GM23248 (cell line): Measurements from ENCODE around the gene SNAI3. TPM values are rescaled to one million over a fixed set of nuclear protein-coding genes. Genes with fewer than 3 reads are reported as not detected.
A peak's percentile ranks its signal among the peaks of the same experiment; 100 is the strongest.

Experiments used
- DNase-seq: peaks from one replicate; pipeline ENCODE4 v3.0.0-alpha.2; 2015
- H2AFZ ChIP-seq: fragments of 200-600 bp; sonication (generic); 2 replicates; pipeline ENCODE4 v1.6.1; 2016; ENCODE audit warnings: antibody characterized with exemption
- H3F3A ChIP-seq: fragments of 200-600 bp; sonication (generic); 2 replicates; pipeline ENCODE4 v1.6.1; 2016; ENCODE audit warnings: mild to moderate bottlenecking, antibody characterized with exemption, mixed run types; ENCODE audit not compliant: insufficient read depth
- H3K27ac ChIP-seq: fragments of 200-600 bp; sonication (generic); 2 replicates; pipeline ENCODE4 v1.5.1; 2016; ENCODE audit warnings: mild to moderate bottlenecking
- H3K27me3 ChIP-seq: fragments of 200-600 bp; sonication (generic); replicated peaks from 2 replicates; pipeline ENCODE4 v1.6.1; 2016; ENCODE audit warnings: mild to moderate bottlenecking; ENCODE audit not compliant: insufficient read depth
- H3K36me3 ChIP-seq: fragments of 200-600 bp; sonication (generic); 2 replicates; pipeline ENCODE4 v1.6.1; 2016; ENCODE audit warnings: low read depth, mild to moderate bottlenecking
- H3K4me1 ChIP-seq: fragments of 200-600 bp; sonication (generic); 2 replicates; pipeline ENCODE4 v1.6.1; 2016; ENCODE audit warnings: mild to moderate bottlenecking; ENCODE audit not compliant: insufficient read depth
- H3K4me2 ChIP-seq: fragments of 200-600 bp; sonication (generic); one replicate; pipeline ENCODE4 v1.6.1; 2016; ENCODE audit warnings: mild to moderate bottlenecking; ENCODE audit not compliant: unreplicated experiment
- H3K4me3 ChIP-seq: fragments of 200-600 bp; sonication (generic); 2 replicates; pipeline ENCODE4 v1.5.1; 2016; ENCODE audit warnings: mild to moderate bottlenecking
- H3K79me2 ChIP-seq: fragments of 200-600 bp; sonication (generic); 2 replicates; pipeline ENCODE4 v1.6.1; 2016; ENCODE audit warnings: mild to moderate bottlenecking; ENCODE audit not compliant: insufficient read depth
- H3K9ac ChIP-seq: fragments of 200-600 bp; sonication (generic); 2 replicates; pipeline ENCODE4 v1.6.1; 2016; ENCODE audit warnings: mild to moderate bottlenecking
- H3K9me2 ChIP-seq: fragments of 200-600 bp; sonication (generic); 2 replicates; pipeline ENCODE4 v1.6.1; 2016; ENCODE audit warnings: mixed run types, mild to moderate bottlenecking, moderate library complexity; ENCODE audit not compliant: insufficient read depth
- H3K9me3 ChIP-seq: fragments of 200-600 bp; sonication (generic); one replicate; pipeline ENCODE4 v1.6.1; 2017; ENCODE audit warnings: low read depth
- H4K20me1 ChIP-seq: fragments of 200-600 bp; sonication (generic); 2 replicates; pipeline ENCODE4 v1.6.0; 2016; ENCODE audit not compliant: insufficient read depth
- EZH2 ChIP-seq: fragments of 200-600 bp; sonication (generic); IDR thresholded peaks from 2 replicates; pipeline ENCODE4 v1.6.1; 2018; ENCODE audit warnings: antibody characterized with exemption, mild to moderate bottlenecking; ENCODE audit not compliant: insufficient read depth, poor library complexity, severe bottlenecking
- EZH2phosphoT487 ChIP-seq: fragments of 200-600 bp; sonication (generic); IDR thresholded peaks from 2 replicates; pipeline ENCODE4 v1.6.1; 2018; ENCODE audit warnings: antibody characterized with exemption, moderate library complexity, mild to moderate bottlenecking, low read depth; ENCODE audit not compliant: insufficient read depth
- WGBS, 2 experiments: methylation state at CpG; one replicate each; pipeline ENCODE4 v1.1.6; 2015 to 2017; ENCODE audit warnings: low lambda C conversion rate in 2 of 2, low coverage in 1 of 2; ENCODE audit errors: missing lambda C conversion rate in 2 of 2; 5-methylcytosine and 5-hydroxymethylcytosine counted together
- in situ Hi-C: fragments of 300-500 bp; cut with MboI; formaldehyde crosslinking; loops from 2 replicates; pipeline ENCODE4 v1.15.0; 2020
- polyA plus RNA-seq: library from polyadenylated mRNA; unstranded; fragments of >200 nt; fragmentation: Nextera tagmentation; extraction: Ambion mirVana; gene quantifications from 2 replicates; pipeline ENCODE4 v1.2.1, GENCODE V29; 2016
- total RNA-seq: library from RNA; depleted of rRNA; stranded (reverse); fragments of >200 nt; shearing (Covaris generic); gene quantifications from 2 replicates; pipeline ENCODE4 v1.2.3, GENCODE V29; 2014

SNAI3 gene
- total and polyA plus RNA-seq, 2 experiments from 2014 or later, result 0.71 TPM; not detected in 1

DNA sequence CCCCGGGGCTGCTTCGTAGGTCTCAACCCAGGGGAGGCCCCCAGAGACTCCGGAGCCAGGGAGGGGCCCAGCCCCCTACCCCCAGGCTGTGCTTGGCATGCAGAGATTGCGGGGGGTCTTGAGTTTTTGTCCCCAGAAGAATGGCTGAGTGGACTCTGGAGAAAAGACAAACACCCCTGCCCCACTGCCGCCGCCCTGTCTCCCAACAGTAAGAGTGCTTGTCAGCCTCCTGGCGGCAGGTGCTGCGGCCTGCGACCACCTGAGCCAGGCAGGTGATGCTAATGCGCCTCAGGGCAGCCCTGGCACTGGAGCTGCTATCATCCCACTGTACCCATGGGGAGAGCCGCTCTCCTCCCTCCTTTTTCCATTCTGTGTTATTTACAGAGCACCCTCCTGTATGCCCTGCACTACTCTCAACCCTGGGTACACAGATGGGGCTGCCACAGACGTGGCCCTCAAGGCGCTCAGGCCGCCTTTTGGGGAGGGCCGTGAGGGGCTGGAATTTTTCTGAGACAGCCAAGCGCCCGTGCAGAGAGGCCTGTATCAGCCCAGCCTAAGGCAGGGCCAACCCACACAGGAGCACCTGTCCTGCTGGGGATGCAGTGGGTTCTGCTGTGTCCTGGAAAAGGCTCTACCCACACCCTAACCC lies 50.5 kb downstream of the SNAI3 start:
- Histone ChIP-seq H2AFZ (no peak overlapping the region), H3F3A (no peaks in the 10 kb centered on the region), H3K4me2 (no peak overlapping the region), H3K4me3 (no peak overlapping the region), H4K20me1 (no peaks in the 10 kb centered on the region), H3K79me2 (no peaks in the 10 kb centered on the region), H3K27me3 (peaks cover 27% of the 10 kb centered on the region), H3K9me3 (no peaks in the 10 kb centered on the region), H3K9ac (no peak overlapping the region), H3K27ac (no peak overlapping the region), H3K36me3 (no peaks in the 10 kb centered on the region), H3K9me2 (no peaks in the 10 kb centered on the region), H3K4me1 (no peaks in the 10 kb centered on the region; the same call in 1 of the 2 replicates)
- in situ Hi-C loops, result no loop called here
- no peak for DNase-seq
- 89 to 93% methylated on average over 16 to 17 of the region's 17 CpGs for WGBS, 2 experiments
- TF ChIP-seq EZH2, result no peak
- TF ChIP-seq EZH2phosphoT487, result no peak

DNA sequence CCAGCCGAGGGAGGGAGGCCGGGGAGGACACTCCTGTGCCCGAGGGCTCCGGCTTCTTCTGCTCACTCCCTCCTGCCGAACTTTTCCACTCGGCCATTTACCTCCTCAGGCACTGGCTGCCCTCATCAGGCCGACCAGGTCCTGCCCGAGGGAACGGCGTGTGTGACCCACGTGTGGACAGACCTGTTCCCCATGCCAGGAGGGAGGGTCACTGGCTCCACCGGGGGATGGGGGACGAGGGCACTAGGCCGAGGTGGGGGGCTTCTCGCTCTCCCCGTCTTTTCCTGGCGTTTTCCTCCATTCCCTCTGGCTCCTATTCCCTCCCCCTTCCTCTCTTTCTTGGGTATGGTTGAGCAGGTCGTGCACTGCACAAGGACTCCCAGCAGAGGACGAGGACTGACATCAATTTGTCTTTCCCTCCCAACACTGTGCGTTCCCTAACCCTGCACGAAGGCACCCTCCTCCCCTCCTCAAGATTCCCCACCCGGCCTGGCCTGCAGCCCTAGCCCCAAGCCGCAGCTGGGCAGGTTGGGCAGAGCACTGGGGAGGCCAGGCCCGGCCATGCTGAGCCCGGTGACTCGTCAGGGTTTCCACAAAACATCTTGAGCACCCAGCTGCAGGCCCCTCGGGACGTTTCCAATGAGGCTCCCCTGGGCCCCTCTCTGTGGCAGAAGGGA lies 51.2 kb downstream of the SNAI3 start:
- Histone ChIP-seq H3K9me3 (no peaks in the 10 kb centered on the region), H3K4me1 (no peaks in the 10 kb centered on the region; the same call in 1 of the 2 replicates), H3K36me3 (no peaks in the 10 kb centered on the region), H3K9me2 (no peaks in the 10 kb centered on the region), H3K9ac (peak overlapping the region; percentile 80), H3F3A (no peaks in the 10 kb centered on the region), H4K20me1 (no peaks in the 10 kb centered on the region), H3K27ac (0 out of 2 replicates have a peak overlapping the region, but pooled peaks have one; percentile 43), H3K4me3 (peak overlapping the region; percentile 78), H2AFZ (peak overlapping the region; percentile 84), H3K79me2 (no peaks in the 10 kb centered on the region), H3K4me2 (peak overlapping the region; percentile 87), H3K27me3 (peaks cover 21% of the 10 kb centered on the region)
- in situ Hi-C loops, result no loop called here
- 36 to 47% methylated on average over 20 to 28 of the region's 28 CpGs for WGBS, 2 experiments
- TF ChIP-seq EZH2, result no peak
- TF ChIP-seq EZH2phosphoT487, result no peak
- DNase-seq, result peak; percentile 36

DNA sequence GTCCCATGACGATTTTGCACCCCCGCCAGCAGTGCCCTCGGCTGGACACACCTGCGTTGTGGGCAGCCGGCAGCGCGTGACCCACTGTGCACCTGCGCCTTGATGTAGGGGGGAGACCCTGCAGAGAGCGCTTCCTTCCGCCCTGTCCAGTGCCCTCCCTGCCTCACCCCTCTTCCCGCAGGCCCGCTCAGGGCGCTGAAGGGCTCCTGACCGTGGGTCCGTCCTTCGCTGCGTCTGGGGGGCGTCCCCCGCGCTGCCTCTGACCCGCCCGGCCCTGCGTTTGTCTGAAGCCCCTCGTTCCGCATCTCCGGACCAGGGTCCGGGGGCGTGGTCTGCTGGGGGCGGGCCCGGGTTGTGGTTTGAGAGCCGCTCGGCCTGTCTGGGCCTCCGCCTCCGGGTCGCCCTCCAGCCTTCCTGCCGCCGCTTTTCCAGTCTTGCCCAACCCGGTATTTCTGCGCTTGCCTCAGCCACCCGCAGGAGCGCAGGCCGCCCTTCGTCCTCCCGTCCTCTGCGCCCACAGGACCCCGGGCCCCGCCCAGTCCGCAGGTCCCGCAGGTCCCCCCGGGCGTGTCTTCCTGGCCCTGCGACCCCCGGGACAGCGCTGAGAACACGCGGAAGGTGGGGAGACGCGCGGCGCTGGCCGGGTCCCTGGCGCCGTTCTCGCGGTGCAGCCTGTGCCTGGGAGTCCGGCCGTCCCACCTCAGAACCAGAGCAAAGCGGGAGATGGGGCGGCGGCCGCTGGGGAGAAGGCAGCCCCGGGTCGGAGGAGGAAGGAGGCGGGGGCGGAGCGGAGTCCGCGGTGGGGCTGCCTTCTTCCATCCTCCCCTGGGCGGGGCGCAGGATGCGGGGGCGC lies 51.9 kb downstream of the SNAI3 start:
- Histone ChIP-seq H3K27me3 (peaks cover 13% of the 10 kb centered on the region), H3K9me2 (no peaks in the 10 kb centered on the region), H3K4me3 (peak overlapping the region; percentile 78), H3K9ac (peak overlapping the region; percentile 80), H3K4me2 (peak overlapping the region; percentile 87), H4K20me1 (no peaks in the 10 kb centered on the region), H3K9me3 (no peaks in the 10 kb centered on the region), H2AFZ (peak overlapping the region; percentile 84), H3K27ac (peak overlapping the region; percentile 43; the same call in 1 of the 2 replicates), H3F3A (no peaks in the 10 kb centered on the region), H3K4me1 (no peaks in the 10 kb centered on the region; the same call in 1 of the 2 replicates), H3K79me2 (no peaks in the 10 kb centered on the region), H3K36me3 (no peaks in the 10 kb centered on the region)
- DNase-seq, result peak; percentile 80
- TF ChIP-seq EZH2phosphoT487, result no peak
- TF ChIP-seq EZH2, result no peak
- WGBS, 2 experiments, result 10 to 17% methylated on average over 31 to 81 of the region's 82 CpGs
- in situ Hi-C loops, result no loop called here

DNA sequence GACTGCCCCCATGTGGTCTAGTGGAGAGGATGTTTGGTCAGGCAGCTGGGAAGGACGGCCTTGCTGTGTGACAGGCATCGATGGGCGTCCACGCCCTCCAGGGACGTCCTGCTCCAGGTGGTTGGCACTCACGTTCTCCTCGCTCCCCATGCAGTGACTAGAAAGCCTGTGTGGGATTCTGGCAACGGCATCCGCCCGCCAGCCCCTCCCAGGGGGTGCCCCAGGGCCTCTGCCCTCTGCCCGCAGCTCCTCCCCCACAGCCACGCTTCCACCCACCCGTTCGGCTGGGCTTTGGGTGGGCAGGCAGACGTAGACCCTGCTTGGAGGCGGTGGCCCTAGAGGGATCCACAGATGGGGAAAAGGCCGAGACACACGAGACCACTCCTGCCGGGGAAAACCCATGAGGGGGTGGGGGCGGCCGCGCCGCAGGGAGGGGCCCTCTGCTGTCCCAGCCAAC lies 52.6 kb downstream of the SNAI3 start:
- DNase-seq, result peak; percentile 56
- in situ Hi-C loops, result no loop called here

More for the DNA sequence above, 52.6 kb downstream of the SNAI3 start:
- H3K9me3 ChIP-seq, result no peaks in the 10 kb centered on the region
- no peaks in the 10 kb centered on the region for H3K9me2 ChIP-seq
- H2AFZ ChIP-seq, result no peak overlapping the region
- H3K27me3 ChIP-seq, result 0 out of 2 replicates have a peak, but pooled peaks cover 8% of the 10 kb centered on the region
- TF ChIP-seq EZH2phosphoT487, result no peak
- H3F3A ChIP-seq, result no peaks in the 10 kb centered on the region
- no peak overlapping the region for H3K27ac ChIP-seq
- WGBS, 2 experiments, result 76 to 87% methylated on average over 13 to 23 of the region's 23 CpGs
- no peak overlapping the region for H3K9ac ChIP-seq
- H3K79me2 ChIP-seq, result no peaks in the 10 kb centered on the region
- no peak overlapping the region for H3K4me3 ChIP-seq
- no peaks in the 10 kb centered on the region for H3K36me3 ChIP-seq
- H3K4me1 ChIP-seq, result no peaks in the 10 kb centered on the region; the same call in 1 of the 2 replicates
- no peaks in the 10 kb centered on the region for H4K20me1 ChIP-seq
- no peak overlapping the region for H3K4me2 ChIP-seq
